Muscle of back (tissue), 11 donors: Measurements from ENCODE around the gene EMX1. TPM values are rescaled to one million over a fixed set of nuclear protein-coding genes. Genes with fewer than 3 reads are reported as not detected.

Experiments
- DNase-seq, 3 donors: peaks; one replicate each; pipeline versions ENCODE4 v3.0.0 to v3.0.0-alpha.2; 2013
- polyA plus RNA-seq, 10 donors: library from polyadenylated mRNA; unstranded; fragments of 120-200 nt; gene quantifications; one replicate each; pipeline ENCODE4 v1.2.1, GENCODE V29; 2013; ENCODE audit not compliant: insufficient read length in 10 of 10

Gene EMX1
- polyA plus RNA-seq, 10 donors = 0.20 to 0.27 TPM; not detected in 8

DNA sequence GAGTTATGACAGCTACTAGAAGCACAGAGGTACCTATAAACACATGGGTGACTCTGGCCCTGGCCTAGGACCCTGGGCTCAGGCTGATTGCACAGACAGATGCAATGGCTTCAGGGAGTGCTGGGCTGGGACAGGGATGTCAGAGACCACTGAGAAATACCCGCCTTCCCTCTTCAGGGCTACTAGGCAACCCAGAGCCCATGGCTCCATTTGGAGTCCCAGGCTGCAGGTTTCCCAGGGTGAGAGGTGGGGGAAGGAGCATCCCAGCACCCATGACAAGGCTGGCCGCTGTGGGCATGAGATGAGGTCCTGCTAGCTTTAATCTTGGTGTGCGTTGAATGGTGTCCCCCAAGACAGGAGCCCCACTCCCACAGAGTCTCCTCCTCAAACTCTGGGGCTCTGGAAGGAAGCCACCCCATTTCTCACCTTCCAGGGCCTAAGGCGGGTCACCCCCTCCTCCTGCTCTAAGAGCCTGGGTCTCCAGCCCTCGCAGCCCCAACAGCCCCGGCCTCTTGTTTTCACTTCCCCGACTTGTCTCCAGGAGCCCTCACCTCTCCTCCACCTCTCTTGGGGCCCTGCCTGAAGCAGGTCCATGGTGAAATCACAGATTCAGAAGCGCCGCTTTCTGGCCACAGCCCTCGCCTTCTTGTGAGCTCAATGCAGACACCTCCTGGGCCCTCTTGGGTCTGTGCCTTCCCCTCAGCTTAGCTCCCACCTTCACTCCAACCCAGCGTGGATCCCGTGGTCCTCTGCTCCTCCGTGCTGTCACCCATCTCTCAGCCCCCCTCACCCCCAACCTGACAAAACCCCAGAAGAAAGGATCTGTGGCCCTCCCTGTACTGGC, 41.4 kb downstream of the EMX1 start:
- DNase-seq = no peak

DNA sequence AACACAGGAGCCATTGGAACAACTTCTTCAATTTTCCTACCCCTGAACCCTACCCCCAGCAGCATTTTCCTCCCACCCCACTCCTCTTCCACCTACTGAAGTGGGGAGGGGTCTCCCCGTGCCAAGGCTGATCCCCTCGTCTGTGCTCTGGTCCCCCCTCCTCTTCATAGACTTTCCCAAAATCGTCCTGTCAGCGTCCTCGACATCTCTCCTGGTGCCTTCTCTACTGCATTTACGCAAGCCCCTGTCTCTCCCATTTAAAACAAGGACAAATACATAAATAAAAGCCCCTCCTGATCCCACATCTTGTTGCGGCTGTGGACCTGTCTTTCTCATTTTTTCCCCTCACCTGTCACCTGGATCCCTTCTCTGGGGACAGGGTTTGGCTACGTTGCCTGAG, 42.2 kb downstream of the EMX1 start:
- no peak for DNase-seq

DNA sequence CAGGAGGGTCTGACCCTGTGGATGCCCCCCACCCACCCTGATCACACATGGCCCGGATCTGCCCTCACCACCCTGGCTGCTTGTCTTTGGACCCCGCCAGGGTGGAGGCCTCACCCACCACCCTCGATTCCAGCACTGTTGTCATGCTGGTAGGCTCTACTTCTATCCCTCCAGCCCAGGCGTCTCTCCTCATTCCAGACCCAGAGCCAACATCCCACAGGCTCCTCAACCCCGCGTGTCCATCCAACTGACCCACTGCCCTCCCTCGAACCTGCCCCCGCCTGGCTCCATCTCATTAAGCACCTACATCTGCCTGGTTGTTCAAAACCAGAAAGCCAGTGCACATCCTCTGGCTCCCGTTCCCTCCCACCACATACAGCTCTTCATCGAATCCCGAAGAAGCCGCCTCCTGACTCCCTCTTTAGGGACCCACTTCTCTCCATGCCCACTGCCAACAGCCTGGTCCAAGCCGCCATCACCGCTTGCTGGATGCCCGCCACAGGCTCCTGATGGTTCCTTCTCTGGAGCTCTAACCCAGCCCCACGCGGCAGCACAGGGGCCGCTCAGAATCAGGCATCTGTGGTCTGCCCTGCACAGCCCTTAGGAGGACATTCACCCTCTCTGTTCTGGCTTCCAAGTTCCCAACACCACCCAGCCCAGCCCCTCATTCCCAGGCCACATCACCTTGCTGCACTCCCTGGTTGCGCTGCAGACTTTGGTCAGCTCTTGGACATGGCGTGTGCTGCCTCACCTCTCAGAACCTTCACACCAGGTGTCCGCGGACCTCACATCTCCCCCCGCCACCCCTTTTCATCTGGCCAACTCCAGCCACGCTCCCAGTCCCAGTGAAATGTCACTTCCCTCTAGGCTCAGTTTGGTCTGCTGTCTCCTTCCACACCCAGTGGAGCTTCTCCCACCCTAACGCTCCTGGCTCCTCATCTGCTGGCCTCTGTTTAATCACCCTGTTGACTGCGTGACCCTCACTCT, 43.0 kb downstream of the EMX1 start:
- no peak for DNase-seq

DNA sequence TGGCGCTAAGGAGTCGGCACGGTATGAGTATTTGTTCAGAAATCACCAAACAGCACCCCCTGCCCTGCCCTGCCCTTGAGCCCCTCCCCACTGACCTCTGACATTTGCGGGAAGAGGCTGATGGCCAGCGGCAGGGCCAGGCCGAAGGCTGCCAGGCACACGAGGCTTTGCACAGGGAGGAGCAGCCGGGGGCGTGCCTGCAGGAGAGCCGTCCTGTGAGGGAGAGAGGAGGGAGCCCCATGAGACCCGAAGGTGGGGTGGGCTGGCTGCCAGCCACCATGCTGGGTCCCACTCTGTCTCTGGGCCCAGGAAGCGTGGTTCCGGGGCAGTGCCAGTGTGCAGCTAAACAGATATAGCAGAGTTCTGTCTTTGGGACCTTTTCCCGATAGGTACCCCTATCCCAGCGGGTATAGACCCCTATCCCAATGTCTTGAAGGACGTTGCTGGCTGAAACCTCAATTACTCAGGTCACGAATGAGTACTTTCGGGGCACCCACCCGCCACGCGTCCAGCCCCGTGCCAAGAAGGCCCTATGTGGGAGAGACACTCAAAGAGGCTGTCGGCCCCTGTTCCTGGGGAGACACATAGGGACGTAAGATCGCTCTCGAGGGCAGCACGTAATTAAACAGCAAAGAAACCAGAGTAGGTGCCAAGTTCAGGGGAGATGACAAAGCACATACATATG, 43.9 kb downstream of the EMX1 start:
- no peak for DNase-seq

DNA sequence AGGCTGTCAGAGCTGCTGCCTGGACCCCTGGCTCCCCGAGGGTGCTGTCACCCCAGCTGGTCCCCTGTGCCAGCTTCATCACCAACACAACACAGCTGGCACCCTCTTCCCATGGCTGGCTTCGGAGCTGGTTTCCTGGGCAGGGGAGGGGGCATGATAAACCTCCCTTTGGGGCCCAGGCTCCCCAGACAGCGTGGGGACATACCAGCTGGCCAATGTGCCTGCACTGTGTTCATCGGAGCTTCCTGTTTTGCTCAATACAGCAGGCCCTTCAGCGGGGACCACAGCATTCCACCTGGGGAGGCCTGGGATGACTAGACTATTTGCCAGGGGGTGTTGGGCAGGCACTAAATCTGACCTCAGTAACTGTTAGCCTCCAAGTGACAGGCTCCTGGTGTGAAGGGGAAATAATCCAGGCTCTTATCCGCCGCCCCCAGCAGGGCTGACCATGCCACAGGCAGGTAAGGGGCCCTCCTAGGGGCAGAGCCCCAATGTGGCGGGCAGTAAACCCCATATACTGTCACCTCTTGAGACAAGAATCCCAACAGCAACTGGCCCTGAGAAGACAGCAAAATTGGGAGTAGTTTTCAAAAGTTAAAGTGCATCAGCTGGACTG, 44.6 kb downstream of the EMX1 start:
- DNase-seq = no peak

DNA sequence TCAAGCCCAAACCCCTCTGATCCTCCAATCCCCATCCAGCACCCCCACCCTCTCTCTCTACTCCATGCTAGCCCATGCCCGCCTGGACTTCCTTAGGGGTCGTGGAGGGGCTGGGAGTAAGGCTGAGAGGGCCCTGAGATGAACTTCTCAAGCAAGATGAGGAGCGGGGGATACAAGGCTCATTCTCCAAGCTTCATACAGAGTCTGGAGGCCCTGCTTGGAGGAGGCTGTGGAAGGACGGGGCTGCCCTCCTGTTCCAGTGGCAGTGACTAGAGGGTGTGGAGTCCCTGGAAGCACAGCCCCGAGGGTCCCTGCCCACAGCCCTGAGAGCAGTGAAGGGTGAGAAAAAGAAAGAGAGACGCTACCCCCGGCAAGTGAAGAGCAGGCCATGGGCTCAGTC, 45.6 kb downstream of the EMX1 start:
- DNase-seq = no peak

DNA sequence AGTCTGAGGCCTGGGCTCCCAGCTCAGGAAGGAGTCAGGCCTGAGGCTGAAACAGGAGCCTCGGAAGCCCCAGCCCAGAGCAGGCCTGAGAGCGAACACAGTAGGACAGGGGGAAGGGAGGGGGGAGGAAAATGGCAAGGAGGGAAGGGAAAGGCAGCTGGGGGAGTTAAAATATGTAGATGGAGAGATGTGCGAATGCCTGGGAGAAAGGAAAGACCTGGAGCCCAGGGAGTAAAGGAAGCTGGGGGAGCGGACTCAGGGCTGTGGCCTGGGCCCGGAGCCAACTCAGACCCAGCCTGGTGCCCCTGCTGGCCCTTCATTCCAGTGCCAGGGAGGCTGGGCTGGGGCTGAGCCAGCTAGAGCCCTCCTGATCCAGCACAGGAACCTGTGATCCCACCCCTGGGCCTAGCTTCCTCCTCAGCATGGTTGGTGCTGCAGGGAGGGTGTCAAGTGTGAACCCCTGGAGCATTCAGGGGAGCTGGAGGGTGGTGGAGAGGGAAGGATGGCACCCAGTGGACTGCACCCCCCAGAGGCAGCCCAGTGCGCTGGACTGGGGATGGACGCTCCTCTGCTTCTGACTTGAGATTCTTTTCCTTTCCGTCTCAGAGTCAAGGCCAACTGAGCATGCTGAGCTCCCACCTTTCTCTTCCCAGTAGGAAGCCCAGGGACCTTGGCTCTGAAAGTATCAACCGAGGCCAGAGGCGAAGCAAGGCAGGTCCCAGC, 46.3 kb downstream of the EMX1 start:
- DNase-seq = no peak

DNA sequence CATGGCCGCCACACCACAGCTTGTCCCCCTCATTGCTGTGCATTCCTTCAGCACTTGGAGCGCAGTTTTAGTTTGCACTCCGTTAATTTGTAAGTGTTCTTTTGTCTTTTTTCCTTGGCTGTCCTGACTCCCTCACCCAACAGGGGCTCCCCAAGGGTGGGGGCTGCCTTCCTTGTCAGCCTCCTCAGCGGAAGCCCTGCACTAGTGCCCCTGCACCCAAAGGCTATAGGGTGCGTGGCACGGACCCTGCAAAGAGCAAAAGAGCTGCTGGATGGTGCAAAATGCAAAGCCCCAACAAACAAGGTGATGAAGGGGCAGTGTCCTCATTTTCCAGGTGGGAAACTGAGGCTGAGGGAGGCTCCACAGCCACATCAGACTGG, 46.8 kb downstream of the EMX1 start:
- DNase-seq = no peak

DNA sequence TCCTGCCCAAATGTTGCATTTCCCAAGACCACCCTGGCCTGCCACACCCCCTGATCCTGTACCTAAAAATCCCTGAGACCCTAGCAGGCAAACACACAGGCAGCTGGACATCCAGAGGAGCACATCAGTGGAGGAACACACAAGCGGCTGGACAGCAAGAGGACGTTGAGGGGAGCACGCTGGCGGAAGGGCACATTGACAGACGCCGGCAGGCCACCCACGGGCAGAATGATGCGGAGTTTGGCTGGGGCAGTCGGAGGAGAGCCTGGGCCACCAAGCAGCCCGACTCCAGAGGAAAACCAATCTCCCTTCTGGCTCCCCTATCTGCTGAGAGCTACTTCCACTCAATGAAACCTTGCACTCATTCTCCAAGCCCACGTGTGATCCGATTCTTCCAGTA, 47.7 kb downstream of the EMX1 start:
- no peak for DNase-seq

DNA sequence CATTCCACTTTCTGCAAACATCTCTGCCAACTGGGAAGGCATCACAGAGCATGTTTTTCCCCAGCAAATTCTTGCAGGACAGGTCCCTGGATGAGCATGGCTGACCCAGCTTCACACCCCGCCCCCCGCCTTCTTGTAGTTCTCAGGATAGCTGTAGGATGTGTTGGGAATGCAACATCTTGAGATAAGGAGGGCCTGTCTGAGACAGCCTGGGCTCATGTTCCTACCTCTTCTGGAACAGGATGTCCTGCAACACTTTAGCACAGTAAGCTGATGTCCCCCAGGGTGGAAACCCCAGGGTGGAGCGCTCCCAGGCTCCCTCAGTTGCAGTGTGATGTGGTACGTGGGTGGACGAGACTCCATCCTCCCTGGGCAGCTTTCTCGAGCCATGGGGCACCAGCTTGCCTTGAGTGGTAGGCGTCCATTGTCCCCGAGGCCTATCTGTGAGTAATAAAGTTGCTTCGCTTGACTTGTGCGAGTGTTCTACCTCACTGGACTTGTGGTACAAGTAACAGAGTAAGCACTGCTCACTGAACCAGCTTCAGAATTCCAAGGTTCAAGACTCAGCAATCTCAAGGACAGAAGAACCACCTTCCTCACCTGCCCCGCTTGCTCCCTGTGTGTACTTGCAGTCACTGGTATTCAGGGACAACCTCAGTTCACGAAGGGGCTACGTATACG, 48.6 kb downstream of the EMX1 start:
- DNase-seq = no peak

DNA sequence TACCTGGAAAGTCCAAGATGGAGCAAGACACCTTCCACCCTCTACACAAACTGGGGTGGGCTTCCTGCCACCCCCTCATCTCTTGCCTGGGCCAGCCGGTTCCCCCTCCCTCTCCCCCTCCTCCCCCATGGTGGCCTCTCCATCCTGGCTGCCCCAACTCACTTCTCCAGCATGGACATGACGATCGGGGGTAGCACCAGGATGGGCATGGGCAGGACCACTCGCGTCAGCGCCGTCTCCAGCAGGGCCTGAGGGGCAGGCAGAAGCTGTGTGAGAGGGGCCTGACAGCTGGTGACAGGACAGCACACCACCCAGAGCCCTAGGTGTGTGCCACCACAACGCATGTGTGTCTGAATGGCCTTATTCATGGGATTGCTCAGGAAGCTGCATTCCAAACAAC, 51.0 kb downstream of the EMX1 start:
- DNase-seq = no peak

DNA sequence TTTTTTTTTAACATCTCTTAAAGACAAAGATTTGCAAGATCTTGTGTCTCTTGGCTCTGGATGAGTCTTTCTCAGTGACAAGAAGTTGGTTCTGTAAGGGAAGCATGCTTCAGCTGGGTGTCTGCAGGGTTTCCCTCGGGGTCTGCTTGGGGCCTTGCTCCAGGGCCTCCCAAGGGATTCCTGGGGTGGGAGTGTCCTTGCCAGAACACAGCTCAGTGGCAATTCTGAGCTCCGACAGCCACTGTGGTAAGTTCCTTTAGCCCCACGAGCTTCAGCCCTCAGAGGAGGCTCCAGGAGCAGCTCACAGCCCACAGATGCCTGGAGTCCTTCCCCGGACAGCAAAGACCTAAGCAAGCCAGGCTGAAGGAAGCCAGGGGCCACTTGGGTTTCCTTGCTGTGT, 52.4 kb downstream of the EMX1 start:
- no peak for DNase-seq

DNA sequence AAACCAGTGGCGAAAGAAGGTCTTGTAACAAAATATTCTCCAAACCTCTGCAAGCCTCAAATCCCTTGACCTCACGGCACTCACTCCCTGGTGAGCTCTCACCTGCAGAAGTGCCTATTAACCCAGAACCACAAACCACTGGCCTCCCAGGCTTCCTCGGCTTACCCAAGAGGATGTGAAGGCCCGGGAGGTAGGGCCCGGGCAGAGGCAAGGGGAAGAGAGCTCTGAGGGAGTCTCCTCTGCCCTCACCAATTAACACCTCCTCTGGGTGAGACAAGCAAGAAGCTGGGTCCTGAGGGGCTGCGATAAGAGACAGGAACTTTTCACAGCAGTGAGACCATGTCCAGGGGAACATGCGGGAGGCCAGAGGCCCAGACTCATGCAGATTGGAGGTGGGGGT, 53.7 kb downstream of the EMX1 start:
- no peak for DNase-seq

DNA sequence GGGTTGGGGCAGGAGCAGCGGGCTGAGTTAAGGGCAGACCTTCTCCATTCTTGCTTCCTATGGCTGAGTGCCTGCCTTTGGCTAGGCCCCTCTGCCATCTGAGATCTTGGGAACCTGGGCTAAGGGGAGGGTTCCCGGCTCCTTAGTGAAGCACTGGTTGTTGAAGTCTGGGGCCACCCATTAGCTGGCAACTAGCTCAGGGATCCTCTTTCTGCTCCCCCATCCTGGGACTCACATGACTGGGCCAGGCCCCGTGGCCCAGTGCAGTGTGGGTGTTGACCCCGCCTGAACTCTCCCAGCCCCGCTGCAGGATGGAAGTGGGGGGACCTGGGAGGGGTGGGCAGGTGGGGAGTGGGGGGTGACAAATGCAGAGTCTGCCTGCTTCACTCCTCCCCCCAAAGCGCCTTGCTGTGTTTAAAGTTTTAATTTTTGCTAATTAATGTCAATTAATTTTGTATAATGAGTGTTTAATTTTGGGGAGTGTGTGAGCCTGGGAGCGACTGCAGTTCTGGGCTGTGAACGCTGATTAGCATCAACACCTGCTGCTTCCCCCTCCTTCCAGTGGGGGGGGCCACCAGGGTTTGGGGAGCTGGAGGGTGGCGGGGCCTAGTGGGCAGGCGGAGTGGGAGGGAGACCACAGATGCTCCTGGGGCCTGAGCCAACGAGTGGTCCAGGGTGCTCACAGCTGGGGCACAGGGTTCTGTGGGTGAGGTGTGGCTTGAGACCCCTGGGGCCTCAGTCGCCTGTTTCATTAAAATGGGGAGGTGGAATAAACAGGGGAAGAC, 55.2 kb downstream of the EMX1 start:
- no peak for DNase-seq

DNA sequence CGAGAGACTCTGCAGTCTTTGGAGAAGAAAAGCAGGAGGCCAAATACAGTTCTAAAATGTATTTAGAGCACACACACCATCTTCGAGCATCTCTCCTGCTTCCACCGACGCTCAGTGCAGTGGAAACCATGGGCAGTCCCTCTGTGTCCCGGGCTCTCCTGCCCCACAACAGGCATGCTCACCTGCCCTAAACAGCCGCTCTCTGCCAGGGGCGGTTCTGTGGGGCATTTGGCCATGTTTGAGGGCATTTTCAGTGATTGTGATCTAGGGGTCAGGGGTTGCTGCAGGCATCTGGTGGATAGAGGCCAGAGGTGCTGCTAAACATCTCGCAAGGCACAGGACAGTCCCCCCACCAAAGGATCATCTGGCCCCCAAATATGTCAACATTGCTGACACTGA, 55.8 kb downstream of the EMX1 start:
- no peak for DNase-seq

DNA sequence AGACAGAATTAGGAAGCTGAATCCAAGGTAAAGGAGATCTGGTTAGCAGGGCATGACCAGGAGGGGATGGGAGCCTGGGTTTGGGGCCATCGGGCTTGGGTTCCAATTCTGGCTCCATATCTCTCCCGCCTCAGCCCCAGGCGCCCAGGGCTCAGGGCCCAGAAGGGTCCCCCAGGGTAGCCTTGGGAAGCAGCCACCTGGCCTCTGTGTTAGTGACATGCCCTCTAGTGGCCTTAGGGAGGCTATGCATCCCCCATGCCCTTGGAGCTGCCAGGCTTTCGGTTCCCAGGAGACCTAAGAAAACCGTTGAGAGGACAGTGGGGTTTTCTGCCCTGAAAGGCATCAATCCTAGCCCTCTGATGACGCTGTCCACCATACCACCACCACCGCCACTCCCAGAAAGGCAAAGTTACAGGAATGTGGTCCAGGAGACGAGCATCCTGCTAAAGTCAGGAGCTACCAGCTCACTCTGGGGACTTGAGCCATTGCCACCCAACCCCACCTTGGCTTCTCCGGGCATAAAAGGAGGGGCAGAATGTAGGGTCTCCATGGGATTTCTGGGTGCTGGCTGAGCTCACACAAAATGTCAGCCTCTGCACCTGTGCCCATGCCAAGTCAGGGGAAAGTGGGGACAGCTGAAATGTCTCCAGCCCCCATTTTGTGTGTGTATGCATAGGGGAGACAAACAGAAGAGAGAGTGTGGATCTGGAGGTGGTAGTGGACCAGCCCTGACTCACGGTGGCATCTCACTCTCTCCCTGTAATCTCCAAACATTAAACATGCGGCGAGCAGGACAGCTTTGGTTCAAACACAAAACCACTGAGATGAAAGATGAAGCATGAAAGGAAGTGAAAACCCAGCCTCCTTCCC, 56.5 kb downstream of the EMX1 start:
- peak in 1 of 3 donors; percentile 24 for DNase-seq

DNA sequence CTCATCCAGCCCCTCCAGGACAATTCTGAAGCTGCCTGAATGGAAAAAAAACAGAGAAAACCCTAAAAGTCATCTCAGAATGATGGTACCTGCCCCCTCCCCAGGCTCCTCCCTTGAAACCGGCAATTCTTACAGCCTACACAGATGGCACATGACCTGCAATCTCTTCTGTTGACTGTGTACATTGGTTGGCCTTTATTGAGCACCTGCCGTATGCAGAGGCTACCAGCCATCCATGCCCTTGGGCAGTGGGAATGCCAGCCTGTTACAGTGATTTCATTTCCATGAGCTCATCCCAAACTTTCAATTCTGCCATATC, 57.1 kb downstream of the EMX1 start:
- no peak for DNase-seq

DNA sequence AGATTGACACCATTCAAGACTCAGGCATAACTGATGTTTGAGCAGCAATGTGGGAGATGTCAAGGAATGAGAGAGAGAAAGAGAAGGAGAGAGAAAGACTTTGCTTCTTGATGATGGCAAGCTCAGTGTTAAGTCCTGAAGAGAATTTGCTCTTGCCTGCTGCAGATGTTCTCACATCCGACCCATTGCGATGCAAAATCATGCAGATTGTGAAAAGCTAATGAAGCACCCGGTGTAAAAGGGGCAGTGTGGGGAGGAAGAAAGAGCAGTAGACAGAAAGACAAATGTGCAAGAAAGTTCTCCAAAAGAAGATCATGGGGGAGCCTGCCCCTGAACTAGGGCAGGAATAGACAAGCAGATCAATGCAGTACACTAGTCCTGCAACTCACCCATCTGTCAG, 57.7 kb downstream of the EMX1 start:
- no peak for DNase-seq

DNA sequence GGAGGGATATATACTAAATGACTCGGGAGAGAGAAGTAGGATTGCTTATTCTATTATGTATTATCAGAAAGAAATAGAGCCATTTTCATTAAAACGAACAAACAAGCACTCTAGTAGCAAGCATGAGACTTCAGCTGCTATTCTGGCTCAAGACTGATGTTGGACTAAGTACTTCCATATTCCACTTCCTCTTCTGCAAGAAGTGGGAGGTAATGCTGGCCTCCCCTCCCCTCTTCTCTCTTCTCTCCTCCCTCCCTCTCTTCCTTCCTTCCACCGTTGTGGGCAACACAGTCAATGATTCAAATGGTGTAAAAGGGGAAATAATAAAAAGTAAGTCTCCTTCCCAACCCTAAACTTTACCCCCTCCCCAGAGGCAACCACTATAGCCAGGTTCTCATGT, 62.6 kb downstream of the EMX1 start:
- DNase-seq = peak in 1 of 3 donors; percentile 39
